NCI-H2171 (cell line): ENCODE measurements around the gene PLIN1.

Experiments
- DNase-seq: peaks from one replicate; lab custom pipeline; 2025; lab: John Stamatoyannopoulos, UW

Gene PLIN1

GRCh38 chr15:89652666-89653065 lies 26.5 kb downstream of the PLIN1 start:
- no peak for DNase-seq

GRCh38 chr15:89652131-89652530 lies 27.0 kb downstream of the PLIN1 start:
- no peak for DNase-seq

GRCh38 chr15:89649716-89650115 lies 29.5 kb downstream of the PLIN1 start:
- no peak for DNase-seq

GRCh38 chr15:89649013-89649625 lies 30.0 kb downstream of the PLIN1 start:
- no peak for DNase-seq

- no peak for DNase-seq
These were observed 30.8 kb downstream of the PLIN1 start for GRCh38 chr15:89648106-89649012.

- peak; percentile 6 for DNase-seq
These were observed 31.8 kb downstream of the PLIN1 start for GRCh38 chr15:89647191-89647851.

GRCh38 chr15:89646416-89647141 lies 32.6 kb downstream of the PLIN1 start:
- DNase-seq = no peak

- no peak for DNase-seq
These were observed 33.5 kb downstream of the PLIN1 start for GRCh38 chr15:89645680-89646079.

- DNase-seq = no peak
These were observed 37.1 kb downstream of the PLIN1 start for GRCh38 chr15:89642106-89642505.

- no peak for DNase-seq
These were observed 38.1 kb downstream of the PLIN1 start for GRCh38 chr15:89641053-89641452.

- DNase-seq = no peak
These were observed 38.9 kb downstream of the PLIN1 start for GRCh38 chr15:89640245-89640644.

- DNase-seq = no peak
These were observed 45.6 kb downstream of the PLIN1 start for GRCh38 chr15:89633585-89633984.

- DNase-seq = no peak
These were observed 46.4 kb downstream of the PLIN1 start for GRCh38 chr15:89632563-89633430.

GRCh38 chr15:89631902-89632264 lies 47.3 kb downstream of the PLIN1 start:
- DNase-seq = no peak

- no peak for DNase-seq
These were observed 47.9 kb downstream of the PLIN1 start for GRCh38 chr15:89630974-89631901.

- no peak for DNase-seq
These were observed 48.9 kb downstream of the PLIN1 start for GRCh38 chr15:89630260-89630659.

- DNase-seq = no peak
These were observed 49.3 kb downstream of the PLIN1 start for GRCh38 chr15:89629829-89630228.

GRCh38 chr15:89628806-89629715 lies 50.1 kb downstream of the PLIN1 start:
- DNase-seq = no peak

GRCh38 chr15:89628301-89628700 lies 50.9 kb downstream of the PLIN1 start:
- DNase-seq = no peak
